HG02852 (cell line): Measurements from ENCODE around the gene CCDC12.

Experiments
- ATAC-seq: cut with Tn5 transposase; IDR thresholded peaks from one replicate; pipeline ENCODE4 v1.9.1; 2021; ENCODE audit warnings: mild to moderate bottlenecking, moderate library complexity; ENCODE audit not compliant: unreplicated experiment

The CCDC12 gene

DNA sequence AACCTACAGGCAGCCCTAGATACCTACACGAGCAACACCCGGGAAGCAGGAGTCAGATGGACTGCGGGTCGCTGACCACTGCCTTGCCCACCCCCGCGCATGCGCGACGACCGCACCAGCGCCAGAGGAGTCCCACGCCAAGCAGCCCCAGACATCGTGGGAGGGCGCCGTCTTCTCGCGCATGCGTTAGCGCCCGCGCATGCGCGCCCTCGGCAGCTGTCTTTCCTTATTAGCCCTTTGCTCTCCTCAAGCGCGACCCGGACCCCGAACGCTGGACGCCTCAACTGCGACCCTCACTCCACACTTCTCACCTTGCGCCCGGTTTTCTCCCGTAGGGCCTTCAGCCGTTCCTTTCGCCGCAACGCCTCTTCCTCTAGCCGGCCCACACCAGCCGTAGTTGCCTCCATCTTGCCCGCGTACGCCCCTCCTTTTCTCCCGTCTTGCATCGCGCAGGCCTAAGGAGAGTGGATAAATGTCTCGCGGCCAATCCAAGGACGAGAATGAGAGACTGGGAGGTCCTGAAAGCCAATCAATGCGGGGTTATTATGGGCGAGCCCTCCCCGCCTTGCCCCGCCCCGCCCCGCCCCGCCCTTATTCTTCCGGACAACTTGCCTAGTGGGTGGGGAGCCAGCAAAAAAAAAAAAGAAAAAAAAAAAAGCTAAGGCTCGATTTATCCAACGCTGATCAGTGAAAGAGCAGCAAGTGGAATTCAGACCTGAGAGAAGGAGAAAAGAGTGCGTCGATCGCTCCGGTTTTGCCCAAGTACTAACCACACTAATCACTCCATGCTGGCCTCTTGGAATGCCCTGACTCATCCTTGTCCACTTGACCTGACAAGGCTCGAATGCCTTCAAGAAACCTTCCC, at the start of gene CCDC12:
Gene CCDC12 (minus strand): TSS at position 420 of the 865 bp plus-strand sequence. CDS start 13 bp downstream, at position 407.
- peak; percentile 63 for ATAC-seq

DNA sequence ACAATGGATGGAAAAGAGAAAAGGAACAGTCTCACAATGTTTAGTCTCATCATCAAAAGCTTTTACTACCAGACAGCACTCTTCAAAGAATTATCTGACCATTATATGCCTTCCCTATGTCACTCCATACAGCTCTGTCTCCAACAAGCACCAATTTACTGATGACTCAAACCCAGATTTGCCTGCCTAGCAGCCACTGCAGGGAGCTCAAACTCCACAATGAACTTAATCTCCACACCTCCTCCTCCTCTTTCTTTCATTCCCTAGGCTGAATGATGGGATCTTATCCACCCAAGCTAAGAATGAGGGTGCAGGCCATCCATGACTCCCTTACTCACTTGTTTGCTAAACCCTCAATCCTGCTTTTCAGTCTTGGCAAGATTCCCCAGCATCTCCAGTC, 48.4 kb upstream of the CCDC12 start:
- ATAC-seq: no peak

- no peak for ATAC-seq
Observed at GRCh38 chr3:47022641-47023071, 46.1 kb upstream of the CCDC12 start.

GRCh38 chr3:47020311-47020710, 43.8 kb upstream of the CCDC12 start:
- ATAC-seq: no peak

- ATAC-seq: no peak
Observed at GRCh38 chr3:47019201-47019600, 42.7 kb upstream of the CCDC12 start.

DNA sequence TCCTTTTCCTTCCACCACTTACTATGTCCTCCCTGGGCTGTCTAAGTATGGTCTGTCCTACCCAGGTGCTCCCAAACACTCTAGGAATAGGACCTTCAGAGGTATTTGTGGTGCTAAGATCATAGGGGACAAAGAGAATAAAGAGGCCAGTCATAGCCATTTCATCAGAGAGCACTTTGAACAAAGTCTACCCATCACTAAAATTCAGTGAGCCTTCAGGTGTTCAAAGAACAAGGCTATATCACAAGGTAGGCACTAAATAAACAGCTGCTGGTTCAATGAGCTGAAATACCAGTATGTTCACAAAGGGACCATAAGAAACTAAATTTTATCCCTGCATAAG, 41.7 kb upstream of the CCDC12 start:
- ATAC-seq: no peak

- ATAC-seq: no peak
Observed at GRCh38 chr3:47017504-47018268, 41.1 kb upstream of the CCDC12 start.

DNA sequence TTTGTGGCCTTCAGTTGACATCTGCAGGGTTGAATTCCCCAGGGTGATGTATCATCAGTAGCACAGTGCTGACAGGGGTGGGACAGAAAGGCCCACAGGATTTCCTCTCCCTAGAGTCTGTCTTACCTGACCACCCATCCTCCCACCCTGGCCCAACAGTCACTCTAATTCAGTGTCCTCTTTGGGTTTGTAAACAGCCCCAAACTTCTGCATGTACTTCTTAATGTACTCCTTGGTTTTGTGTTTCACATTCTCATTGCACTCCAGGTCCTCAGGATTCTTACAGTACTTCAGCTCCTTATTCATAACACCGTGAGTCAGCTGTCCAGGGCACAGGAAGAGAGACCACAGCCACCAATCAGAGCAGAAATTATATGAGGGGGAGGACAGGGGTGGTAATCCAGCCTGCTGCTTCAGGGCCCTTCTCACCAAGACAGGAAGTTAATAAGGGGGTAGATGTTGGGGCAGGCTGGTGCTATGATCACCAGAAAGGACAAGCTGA, 40.4 kb upstream of the CCDC12 start:
- no peak for ATAC-seq

DNA sequence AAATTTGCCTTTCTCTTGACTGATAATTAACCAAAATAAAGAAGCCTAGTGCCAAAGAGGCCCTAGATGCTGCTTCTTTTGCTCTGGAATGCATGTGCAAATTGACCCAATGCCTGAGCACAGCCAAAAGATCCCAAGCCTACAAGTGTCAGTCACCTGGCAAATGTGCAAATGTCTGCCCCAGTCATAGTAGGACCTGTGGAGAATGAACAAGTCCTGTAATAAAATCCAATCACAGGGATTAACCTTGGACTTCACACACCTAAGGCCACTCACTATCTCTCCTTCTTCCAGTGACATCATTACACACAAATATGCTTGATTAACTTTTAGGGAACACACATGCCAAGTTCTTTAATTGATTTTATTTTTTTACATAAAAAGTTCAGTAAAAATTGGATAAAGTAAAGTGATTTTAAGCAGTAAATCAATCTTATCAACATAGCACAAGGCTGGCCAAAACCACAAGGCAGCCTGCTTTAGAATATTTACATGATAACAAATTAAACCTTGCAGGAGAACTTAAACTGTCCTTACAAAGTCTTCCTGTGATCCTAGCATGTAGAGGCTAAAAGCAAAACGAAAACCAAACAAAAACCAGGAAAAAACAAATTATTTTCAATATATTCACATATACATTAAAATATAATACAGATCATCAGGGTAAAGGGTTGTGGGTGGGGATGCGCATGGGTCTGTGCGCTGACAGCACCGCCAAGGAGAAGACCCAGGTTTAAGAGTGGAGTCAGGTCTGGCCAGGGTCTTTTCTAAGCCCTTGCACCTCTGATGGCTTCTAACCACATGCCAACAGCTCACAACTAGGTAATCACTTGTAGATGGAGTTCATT, 39.8 kb upstream of the CCDC12 start:
- no peak for ATAC-seq

DNA sequence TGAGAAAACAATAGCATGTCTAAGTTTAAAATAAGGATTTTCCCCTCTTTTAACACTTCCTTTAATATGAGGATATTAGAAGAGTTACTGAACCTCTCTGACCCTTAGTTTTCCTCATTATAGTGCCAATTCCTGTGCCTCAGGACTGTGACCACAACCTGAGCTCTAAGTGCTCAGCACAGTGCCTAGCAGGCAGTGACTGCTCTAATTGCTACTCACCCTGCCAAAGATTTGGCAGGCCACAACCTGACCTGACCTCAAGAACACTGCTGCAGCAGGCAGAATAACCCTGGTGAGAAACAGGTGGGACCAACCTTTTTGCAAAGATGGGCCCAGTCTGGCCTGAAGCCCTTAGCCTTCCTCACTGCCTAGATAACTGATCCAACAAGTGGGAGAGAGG, 38.6 kb upstream of the CCDC12 start:
- no peak for ATAC-seq

- no peak for ATAC-seq
Observed at GRCh38 chr3:47014036-47014435, 37.5 kb upstream of the CCDC12 start.

GRCh38 chr3:47013231-47013630, 36.7 kb upstream of the CCDC12 start:
- no peak for ATAC-seq

DNA sequence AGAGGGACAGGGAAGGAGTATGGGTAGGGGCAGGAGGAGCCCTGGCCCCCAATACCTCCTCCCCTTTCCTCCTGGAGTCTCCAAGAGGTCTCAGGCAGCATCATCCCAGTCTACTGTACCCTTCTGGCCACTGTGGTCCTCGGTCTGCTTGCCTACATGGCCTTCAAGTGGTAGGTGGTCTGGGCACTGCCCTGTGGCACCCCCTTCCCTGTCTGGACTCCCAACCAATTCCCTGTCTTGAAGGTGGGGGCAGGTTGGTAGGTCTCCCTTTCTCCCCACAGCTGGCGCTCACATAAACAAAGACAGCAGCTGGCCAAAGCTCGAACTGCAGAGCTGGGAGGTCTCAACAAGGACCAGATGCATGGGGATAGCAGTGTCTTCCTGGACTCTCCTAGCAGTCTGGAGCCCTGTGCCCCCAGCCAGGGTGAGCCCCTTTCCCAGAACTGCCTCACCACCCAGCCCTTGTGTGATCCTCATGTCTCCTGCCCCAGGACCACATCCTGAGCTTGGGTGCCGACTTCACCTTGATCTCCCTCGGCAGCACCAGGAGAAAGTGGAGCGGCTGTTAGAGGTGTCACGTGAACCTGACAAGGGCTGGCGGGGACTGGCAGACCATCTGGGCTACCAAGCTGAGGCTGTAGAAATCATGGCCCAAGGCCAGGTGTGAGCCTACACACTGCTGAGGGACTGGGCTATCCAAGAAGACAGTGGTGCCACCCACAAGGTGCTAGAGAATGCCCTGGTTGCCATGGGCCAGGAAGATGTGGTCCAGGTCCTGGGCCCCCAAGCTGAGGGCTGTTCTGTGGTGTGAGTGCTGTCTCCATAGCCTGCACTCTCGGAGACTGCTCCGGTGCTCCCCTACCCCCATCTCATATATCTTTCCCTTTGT, 36.0 kb upstream of the CCDC12 start:
- no peak for ATAC-seq

- no peak for ATAC-seq
Observed at GRCh38 chr3:47011371-47011770, 34.8 kb upstream of the CCDC12 start.

DNA sequence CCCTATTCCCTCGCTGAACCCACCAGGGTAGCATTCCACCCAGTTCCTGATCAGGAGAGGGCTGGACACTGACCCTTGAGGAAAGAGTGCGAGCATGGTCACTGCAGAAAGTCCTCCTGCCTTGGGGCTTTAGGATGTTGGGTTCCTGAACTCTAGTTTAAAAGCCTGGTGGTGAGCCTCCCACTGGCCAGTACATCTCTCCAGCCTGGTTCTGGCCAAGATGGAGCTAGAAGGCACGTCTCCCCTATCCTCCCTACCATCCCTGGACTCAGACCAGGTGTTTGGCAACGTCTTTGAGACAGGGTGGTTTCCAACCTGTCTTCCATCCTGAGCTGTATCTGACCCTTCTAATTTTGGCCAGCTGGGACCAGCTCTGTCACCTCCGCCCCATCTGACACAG, 34.4 kb upstream of the CCDC12 start:
- ATAC-seq: no peak

- no peak for ATAC-seq
Observed at GRCh38 chr3:47010111-47010712, 33.7 kb upstream of the CCDC12 start.

- ATAC-seq: peak; percentile 76
Observed at GRCh38 chr3:47009225-47010110, 32.9 kb upstream of the CCDC12 start.

DNA sequence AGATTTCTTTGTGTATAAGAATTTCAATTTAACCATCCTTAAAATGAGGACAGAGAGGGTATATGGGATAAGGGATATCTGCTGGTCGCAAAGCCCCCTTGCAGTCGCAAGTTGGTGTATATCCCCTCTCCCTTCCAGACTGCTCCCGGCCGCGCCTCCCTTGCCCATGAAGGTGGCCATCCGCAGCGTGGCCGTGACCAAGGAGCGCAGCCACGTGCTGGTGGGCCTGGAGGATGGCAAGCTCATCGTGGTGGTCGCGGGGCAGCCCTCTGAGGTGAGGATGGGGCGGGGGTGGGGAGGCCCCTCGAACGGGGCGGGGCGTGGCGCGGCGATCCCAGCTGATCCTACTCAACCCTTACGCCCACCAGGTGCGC, 32.3 kb upstream of the CCDC12 start:
- no peak for ATAC-seq
